ENCODE measurements around the gene PPP1R13L. TPM values are rescaled to one million over a fixed set of nuclear protein-coding genes. Genes with fewer than 3 reads are reported as not detected.

Gene PPP1R13L
- total RNA-seq, 1 donor from 2014 or later = 27.8 TPM

- H3K27me3 ChIP-seq = peaks cover 4% of the 10 kb centered on the region
- intact Hi-C loops (cut with DNase I) = no loop called here
These were observed 58.4 kb downstream of the PPP1R13L start for GRCh38 chr19:45346449-45346848.

DNA sequence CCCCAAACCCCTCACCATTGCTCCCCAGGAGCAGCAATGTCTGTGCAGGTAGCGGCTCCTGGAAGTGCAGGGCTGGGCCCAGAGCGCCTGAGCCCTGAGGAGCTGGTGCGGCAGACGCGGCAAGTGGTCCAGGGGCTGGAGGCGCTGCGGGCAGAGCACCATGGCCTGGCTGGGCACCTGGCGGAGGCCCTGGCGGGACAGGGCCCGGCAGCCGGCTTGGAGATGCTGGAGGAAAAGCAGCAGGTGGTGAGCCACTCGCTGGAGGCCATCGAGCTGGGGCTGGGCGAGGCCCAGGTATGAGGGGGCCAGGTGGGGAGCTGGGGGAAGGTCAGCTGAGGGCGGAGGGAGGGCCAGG, 59.4 kb downstream of the PPP1R13L start:
- Histone ChIP-seq H3K27me3 (peaks cover 8% of the 10 kb centered on the region), H3K4me1 (peaks cover 2 to 4% of the 10 kb centered on the region in 2 donors), H3K9me3 (no peaks in the 10 kb centered on the region), H3K27ac (no peak overlapping the region), H3K4me3 (no peak overlapping the region), H3K36me3 (no peaks in the 10 kb centered on the region)
- DNase-seq (ENCODE audit: low spot score in 2 of 2) = no peak
- intact Hi-C loops (cut with DNase I) = no loop called here
- no peak for TF ChIP-seq CTCF (IDR thresholded peaks at IDR 0.05)

More at GRCh38 chr19:45346449-45346848, 58.4 kb downstream of the PPP1R13L start:
- H3K36me3 ChIP-seq = peaks cover 0 to 3% of the 10 kb centered on the region in 2 donors
- no peaks in the 10 kb centered on the region for H3K9me3 ChIP-seq
- no peak overlapping the region for H3K4me3 ChIP-seq
- H3K27ac ChIP-seq = no peak overlapping the region
- no peaks in the 10 kb centered on the region for H3K4me1 ChIP-seq
- no peak for DNase-seq (ENCODE audit: low spot score in 2 of 2)
- no peak for TF ChIP-seq CTCF (IDR thresholded peaks at IDR 0.05)

- TF ChIP-seq CTCF (IDR thresholded peaks at IDR 0.05) = no peak
- intact Hi-C loops (cut with DNase I) = no loop called here
- no peak for DNase-seq (ENCODE audit: low spot score in 2 of 2)
- Histone ChIP-seq H3K36me3 (no peaks in the 10 kb centered on the region), H3K4me1 (peaks cover 2 to 5% of the 10 kb centered on the region in 2 donors), H3K4me3 (no peak overlapping the region), H3K27ac (no peak overlapping the region), H3K27me3 (peaks cover 14% of the 10 kb centered on the region), H3K9me3 (no peaks in the 10 kb centered on the region)
These were observed 60.0 kb downstream of the PPP1R13L start for GRCh38 chr19:45344621-45345505.

- no peak for DNase-seq (ENCODE audit: low spot score in 2 of 2)
- peaks cover 21% of the 10 kb centered on the region for H3K27me3 ChIP-seq
- peaks cover 2 to 5% of the 10 kb centered on the region in 2 donors for H3K4me1 ChIP-seq
- H3K9me3 ChIP-seq = no peaks in the 10 kb centered on the region
- intact Hi-C loops (cut with DNase I) = no loop called here
- H3K36me3 ChIP-seq = no peaks in the 10 kb centered on the region
- no peak overlapping the region for H3K4me3 ChIP-seq
- no peak for TF ChIP-seq CTCF (IDR thresholded peaks at IDR 0.05)
- H3K27ac ChIP-seq = no peak overlapping the region
These were observed 62.0 kb downstream of the PPP1R13L start for GRCh38 chr19:45342911-45343310.

DNA sequence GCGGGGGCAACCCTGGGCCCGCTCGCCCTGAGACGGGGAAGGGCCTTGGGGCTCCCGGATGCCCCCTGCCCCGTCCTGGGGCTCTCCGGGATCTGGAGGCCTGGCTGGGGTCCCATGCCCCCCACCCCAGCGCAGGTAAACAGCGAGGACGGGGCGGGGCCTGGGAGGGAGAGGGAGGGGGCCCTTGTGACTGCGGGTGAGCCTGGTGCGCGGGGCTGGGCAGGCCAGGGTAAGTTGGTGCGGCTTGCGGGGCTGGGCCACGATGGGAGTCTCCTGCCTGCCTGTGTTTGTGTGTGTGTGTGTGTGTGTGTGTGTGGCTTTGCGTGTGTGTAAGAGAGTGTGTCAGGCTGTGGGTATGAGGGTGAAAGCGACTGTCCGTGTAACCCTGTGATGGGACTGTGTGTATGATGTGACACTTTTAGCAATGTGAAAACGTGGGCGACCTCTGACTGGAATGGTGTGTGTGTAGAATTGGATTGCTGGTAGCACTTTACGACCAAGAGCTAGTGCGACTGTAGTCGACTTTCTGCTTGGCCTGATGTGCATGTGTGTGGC, 63.9 kb downstream of the PPP1R13L start:
- H3K36me3 ChIP-seq = no peaks in the 10 kb centered on the region
- DNase-seq (ENCODE audit: low spot score in 2 of 2) = no peak
- H3K4me1 ChIP-seq = peaks cover 2 to 5% of the 10 kb centered on the region in 2 donors
- intact Hi-C loops (cut with DNase I) = no loop called here
- no peaks in the 10 kb centered on the region for H3K9me3 ChIP-seq
- peak overlapping the region in 1 of 2 donors; percentile 33 for H3K4me3 ChIP-seq
- H3K27ac ChIP-seq = no peak overlapping the region
- no peak for TF ChIP-seq CTCF (IDR thresholded peaks at IDR 0.05)
- H3K27me3 ChIP-seq = peaks cover 21% of the 10 kb centered on the region

Data from ascending aorta (tissue), 2 donors.